Activated naive CD4-positive, alpha-beta T cell treated with anti-CD3 and anti-CD28 coated beads for 36 hours (primary cell): Measurements from ENCODE around the gene PPP1CB. TPM values are rescaled to one million over a fixed set of nuclear protein-coding genes. Genes with fewer than 3 reads are reported as not detected.

Source experiments
- CTCF ChIA-PET: fragments of 350-600 bp; sonication (Branson Sonifier 250); formaldehyde crosslinking; loops from one replicate; lab custom pipeline; 2021; ENCODE audit warnings: antibody characterized with exemption; lab: Charles Lee
- DNase-seq: peaks from one replicate; pipeline ENCODE4 v3.0.0-alpha.2; 2020
- H3K27ac Mint-ChIP-seq: one replicate; pipeline ENCODE4 v1.8.0; 2021; ENCODE audit warnings: mild to moderate bottlenecking, mixed read lengths
- H3K27me3 Mint-ChIP-seq: one replicate; pipeline ENCODE4 v1.8.0; 2021; ENCODE audit warnings: low read depth, mixed read lengths
- H3K36me3 Mint-ChIP-seq: one replicate; pipeline ENCODE4 v1.8.0; 2021; ENCODE audit warnings: low read depth, mixed read lengths
- H3K4me1 Mint-ChIP-seq: one replicate; pipeline ENCODE4 v1.8.0; 2021; ENCODE audit warnings: low read depth, mixed read lengths
- H3K4me3 Mint-ChIP-seq: one replicate; pipeline ENCODE4 v1.8.0; 2021; ENCODE audit warnings: mild to moderate bottlenecking, moderate library complexity, mixed read lengths
- H3K9me3 Mint-ChIP-seq: one replicate; pipeline ENCODE4 v1.8.0; 2021; ENCODE audit warnings: mixed read lengths
- intact Hi-C: fragments of 100-400 bp; cut with micrococcal nuclease; formaldehyde crosslinking; loops from one replicate; pipeline ENCODE4 v1.15.1; 2023
- total RNA-seq, 2 experiments: library from RNA; stranded (reverse); gene quantifications; one replicate each; pipeline ENCODE4 v1.2.3, GENCODE V29; 2021

Gene PPP1CB
- total RNA-seq, 2 experiments from 2014 or later: 235 to 239 TPM

DNA sequence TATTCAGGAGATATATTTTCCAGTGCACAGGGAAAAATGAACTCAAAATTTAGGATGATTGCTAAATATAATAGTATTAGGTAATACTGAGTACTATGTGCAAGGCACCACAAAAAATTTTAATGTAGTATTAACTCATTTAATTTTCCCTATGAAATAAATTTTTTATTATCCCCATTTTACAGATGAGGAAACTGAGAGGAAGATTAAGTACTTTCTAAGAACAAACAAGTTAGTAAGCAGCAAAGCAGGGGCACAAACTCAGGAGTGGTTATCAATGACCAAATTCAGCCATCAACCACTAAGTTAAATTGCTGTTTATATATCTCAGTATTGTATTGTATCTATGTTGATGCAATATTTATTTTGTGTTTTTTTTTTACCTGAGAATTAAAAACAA lies 73.2 kb downstream of the PPP1CB start:
- CTCF ChIA-PET: interaction anchor here (0.5 to 1.1 kb wide), 2 partner anchors 36 kb away, joined by 3 read pairs; no protein-coding TSS in a partner anchor
- no peaks in the 10 kb centered on the region for H3K9me3 Mint-ChIP-seq
- H3K27ac Mint-ChIP-seq: no peak overlapping the region
- intact Hi-C loops: loop anchor here (5.0 kb wide), 1 partner anchor 727 kb away; no protein-coding TSS in a partner anchor
- no peaks in the 10 kb centered on the region for H3K27me3 Mint-ChIP-seq
- H3K4me3 Mint-ChIP-seq: no peak overlapping the region
- DNase-seq: no peak
- peaks cover 12% of the 10 kb centered on the region for H3K4me1 Mint-ChIP-seq
- no peaks in the 10 kb centered on the region for H3K36me3 Mint-ChIP-seq

DNA sequence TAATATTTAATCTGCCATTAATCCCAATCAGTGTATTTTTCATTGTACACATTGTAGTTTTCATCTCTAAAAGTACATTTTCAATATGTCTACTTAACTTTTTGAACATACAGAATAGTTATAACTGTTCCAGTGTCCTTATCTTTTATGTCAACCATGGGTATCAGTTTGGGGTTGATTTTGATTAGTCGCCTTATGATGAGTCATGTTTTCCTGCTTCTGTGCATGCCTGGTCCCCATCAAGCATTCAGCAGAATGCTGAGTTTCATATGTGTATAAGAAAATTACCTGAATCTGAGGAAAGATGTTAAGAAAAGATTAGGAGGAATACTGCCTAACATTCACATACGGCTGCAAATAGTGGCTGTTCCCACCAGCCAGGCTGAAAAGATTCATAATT lies 76.8 kb downstream of the PPP1CB start:
- no peaks in the 10 kb centered on the region for H3K36me3 Mint-ChIP-seq
- H3K4me1 Mint-ChIP-seq: peaks cover 7% of the 10 kb centered on the region
- CTCF ChIA-PET: no interaction called here
- H3K4me3 Mint-ChIP-seq: no peak overlapping the region
- intact Hi-C loops: no loop called here
- no peak for DNase-seq
- H3K27ac Mint-ChIP-seq: no peak overlapping the region
- H3K27me3 Mint-ChIP-seq: no peaks in the 10 kb centered on the region
- H3K9me3 Mint-ChIP-seq: no peaks in the 10 kb centered on the region

GRCh38 chr2:28833740-28834470 lies 82.3 kb downstream of the PPP1CB start:
- intact Hi-C loops: no loop called here
- H3K4me3 Mint-ChIP-seq: no peak overlapping the region
- H3K9me3 Mint-ChIP-seq: no peaks in the 10 kb centered on the region
- H3K4me1 Mint-ChIP-seq: no peaks in the 10 kb centered on the region
- H3K36me3 Mint-ChIP-seq: no peaks in the 10 kb centered on the region
- H3K27ac Mint-ChIP-seq: no peak overlapping the region
- CTCF ChIA-PET: interaction anchor here (0.5 kb wide), 1 partner anchor 12 kb away, joined by 3 read pairs; no protein-coding TSS in a partner anchor
- DNase-seq: no peak
- H3K27me3 Mint-ChIP-seq: no peaks in the 10 kb centered on the region

DNA sequence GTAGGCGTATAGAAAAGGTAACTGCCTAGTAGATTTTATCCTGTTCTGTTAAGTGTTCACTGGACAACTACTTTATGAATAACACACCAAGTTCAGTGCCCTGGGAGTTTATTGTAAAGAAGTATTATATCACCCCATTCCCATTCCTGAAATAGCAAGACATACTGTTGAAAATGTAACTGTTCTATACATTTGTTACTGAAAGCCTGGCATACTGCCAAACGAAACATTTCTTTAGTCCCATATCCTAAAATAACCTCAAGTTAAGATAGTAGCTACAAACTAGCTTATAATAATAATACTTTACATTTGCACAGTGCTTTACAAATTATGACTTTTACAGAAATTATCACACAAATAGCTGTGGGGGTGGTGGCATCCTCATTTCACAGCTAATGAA lies 84.2 kb downstream of the PPP1CB start:
- Mint-ChIP-seq H3K9me3 (no peaks in the 10 kb centered on the region), H3K27ac (no peak overlapping the region), H3K4me3 (no peak overlapping the region), H3K27me3 (no peaks in the 10 kb centered on the region), H3K36me3 (no peaks in the 10 kb centered on the region), H3K4me1 (no peaks in the 10 kb centered on the region)
- CTCF ChIA-PET: no interaction called here
- intact Hi-C loops: no loop called here
- DNase-seq: no peak

- DNase-seq: no peak
- Mint-ChIP-seq H3K27ac (no peak overlapping the region), H3K4me3 (no peak overlapping the region), H3K36me3 (no peaks in the 10 kb centered on the region), H3K4me1 (no peaks in the 10 kb centered on the region), H3K27me3 (no peaks in the 10 kb centered on the region), H3K9me3 (no peaks in the 10 kb centered on the region)
- intact Hi-C loops: no loop called here
- CTCF ChIA-PET: interaction anchor here (1.0 to 1.1 kb wide), 3 partner anchors 17 to 29 kb away, joined by 3 to 6 read pairs (median 4); no protein-coding TSS in a partner anchor
Observed at GRCh38 chr2:28838971-28839370, 87.3 kb downstream of the PPP1CB start.

GRCh38 chr2:28842042-28842441 lies 90.4 kb downstream of the PPP1CB start:
- Mint-ChIP-seq H3K27ac (no peak overlapping the region), H3K4me1 (no peaks in the 10 kb centered on the region), H3K9me3 (no peaks in the 10 kb centered on the region), H3K27me3 (no peaks in the 10 kb centered on the region), H3K4me3 (no peak overlapping the region), H3K36me3 (no peaks in the 10 kb centered on the region)
- CTCF ChIA-PET: interaction anchor here (0.6 to 1.3 kb wide), 3 partner anchors 8 to 64 kb away, joined by 3 read pairs; no protein-coding TSS in a partner anchor
- intact Hi-C loops: no loop called here
- no peak for DNase-seq

Other genes with a start within 250 kb of the PPP1CB start
- gene SPDYA, start 59.0 kb downstream of the PPP1CB start, total RNA-seq: 1 to 10 TPM; 1.8 to 2.0 TPM
- gene TRMT61B, start 118.5 kb downstream of the PPP1CB start, total RNA-seq: 10 to 100 TPM; 13.6 to 15.5 TPM
- gene WDR43, start 142.8 kb downstream of the PPP1CB start, total RNA-seq: 10 to 100 TPM; 76.5 to 78.7 TPM
- gene TOGARAM2, start 229.5 kb downstream of the PPP1CB start, total RNA-seq: 1 to 10 TPM; 1.2 to 2.0 TPM